Ovary (tissue), 3 donors: ENCODE results near the gene PGAP6.

Source experiments
- CTCF ChIP-seq, 3 donors: fragments of 450-650 bp in 2 of 3; fragments of 200-600 bp in 1 of 3; IDR thresholded peaks; one replicate each; pipeline versions ENCODE4 v1.5.1 to v1.8.0; 2016 to 2022; ENCODE audit warnings: antibody characterized with exemption in 3 of 3, mild to moderate bottlenecking in 1 of 3
- EP300 ChIP-seq: sonication (generic); formaldehyde crosslinking; IDR thresholded peaks from one replicate; pipeline ENCODE4 v1.6.1; 2017; ENCODE audit warnings: antibody characterized with exemption
- POLR2A ChIP-seq: fragments of 450-650 bp; IDR thresholded peaks from one replicate; pipeline ENCODE4 v1.6.1; 2017; ENCODE audit warnings: antibody characterized with exemption, mild to moderate bottlenecking, moderate library complexity
- donor health status: DM: no; HTN: no; CAD: no.

GRCh38 chr16:398561-399339, 17.0 kb upstream of the PGAP6 start:
- no peak for TF ChIP-seq CTCF (IDR thresholded peaks at IDR 0.05)
- TF ChIP-seq POLR2A: no peak
- no peak for TF ChIP-seq EP300
